Measurements from ENCODE around the gene CFAP43.
"Not testable (repeated sequence)": the region's sequence is repeated elsewhere in the genome, so short reads cannot be mapped to it uniquely, and the experiment has no call there.

CFAP43 gene

GRCh38 chr10:104251443-104251842 is 19.3 kb upstream of the CFAP43 start:
- Histone ChIP-seq H3K4me3 (ENCODE audit: low read length) (no peak overlapping the region), H3K4ac (ENCODE audit: low read depth, low read length) (no peak overlapping the region), H3K56ac (ENCODE audit: low read length) (no peak overlapping the region), H4K5ac (ENCODE audit: low read length) (no peak overlapping the region), H4K8ac (ENCODE audit: low read depth, low read length) (no peak overlapping the region), H3K23ac (ENCODE audit: low read length) (no peak overlapping the region), H3K27ac (ENCODE audit: low read depth, low read length) (no peak overlapping the region), H3K9ac (ENCODE audit: low read length) (no peak overlapping the region), H3K79me1 (ENCODE audit: low read length) (no peaks in the 10 kb centered on the region), H3K27me3 (ENCODE audit: insufficient read depth, low read length, poor library complexity) (no peaks in the 10 kb centered on the region), H2BK120ac (ENCODE audit: low read depth, low read length) (no peak overlapping the region), H2BK5ac (ENCODE audit: low read length) (no peak overlapping the region), H3K4me2 (ENCODE audit: low read length) (no peak overlapping the region), H2BK15ac (replicated peaks; ENCODE audit: low read depth) (no peak overlapping the region), H2AK5ac (ENCODE audit: low read length) (no peak overlapping the region), H3K36me3 (ENCODE audit: control insufficient read depth, insufficient read depth, low read length) (no peaks in the 10 kb centered on the region), H3K4me1 (ENCODE audit: control insufficient read depth, low read depth, low read length) (peaks cover 13% of the 10 kb centered on the region), H3K18ac (ENCODE audit: low read length) (no peak overlapping the region), H3K79me2 (ENCODE audit: control insufficient read depth, insufficient read depth, low read length) (peaks cover 15% of the 10 kb centered on the region)
- WGBS (ENCODE audit: extremely low coverage, insufficient coverage, low lambda C conversion rate), result no CpG with 5 or more reads among the region's 6 CpGs
- no peak for DNase-seq

- no peak overlapping the region for H3K4me3 ChIP-seq (ENCODE audit: low read length)
- H3K18ac ChIP-seq (ENCODE audit: low read length), result no peak overlapping the region
- DNase-seq, result no peak
- H3K56ac ChIP-seq (ENCODE audit: low read length), result no peak overlapping the region
- H2AK5ac ChIP-seq (ENCODE audit: low read length), result no peak overlapping the region
- no peak overlapping the region for H2BK5ac ChIP-seq (ENCODE audit: low read length)
- H2BK15ac ChIP-seq (replicated peaks; ENCODE audit: low read depth), result no peak overlapping the region
- H3K4me2 ChIP-seq (ENCODE audit: low read length), result no peak overlapping the region
- H2BK120ac ChIP-seq (ENCODE audit: low read depth, low read length), result no peak overlapping the region
- H4K5ac ChIP-seq (ENCODE audit: low read length), result no peak overlapping the region
- H3K27ac ChIP-seq (ENCODE audit: low read depth, low read length), result no peak overlapping the region
- no peak overlapping the region for H4K8ac ChIP-seq (ENCODE audit: low read depth, low read length)
- peaks cover 11% of the 10 kb centered on the region for H3K4me1 ChIP-seq (ENCODE audit: control insufficient read depth, low read depth, low read length)
- H3K79me2 ChIP-seq (ENCODE audit: control insufficient read depth, insufficient read depth, low read length), result peaks cover 6% of the 10 kb centered on the region
- H3K36me3 ChIP-seq (ENCODE audit: control insufficient read depth, insufficient read depth, low read length), result no peaks in the 10 kb centered on the region
- no peaks in the 10 kb centered on the region for H3K79me1 ChIP-seq (ENCODE audit: low read length)
- H3K4ac ChIP-seq (ENCODE audit: low read depth, low read length), result no peak overlapping the region
- no CpG with 5 or more reads among the region's 1 CpG for WGBS (ENCODE audit: extremely low coverage, insufficient coverage, low lambda C conversion rate)
- no peak overlapping the region for H3K9ac ChIP-seq (ENCODE audit: low read length)
- no peak overlapping the region for H3K23ac ChIP-seq (ENCODE audit: low read length)
- no peaks in the 10 kb centered on the region for H3K27me3 ChIP-seq (ENCODE audit: insufficient read depth, low read length, poor library complexity)
These were observed 18.2 kb upstream of the CFAP43 start for GRCh38 chr10:104250371-104250770.

GRCh38 chr10:104248931-104249330 is 16.8 kb upstream of the CFAP43 start:
- not testable (repeated sequence) for H3K23ac ChIP-seq (ENCODE audit: low read length); H2BK5ac ChIP-seq (ENCODE audit: low read length); H3K79me2 ChIP-seq (ENCODE audit: control insufficient read depth, insufficient read depth, low read length); H3K27me3 ChIP-seq (ENCODE audit: insufficient read depth, low read length, poor library complexity); H2BK15ac ChIP-seq (replicated peaks; ENCODE audit: low read depth); H4K8ac ChIP-seq (ENCODE audit: low read depth, low read length); H4K5ac ChIP-seq (ENCODE audit: low read length); DNase-seq; H3K4ac ChIP-seq (ENCODE audit: low read depth, low read length); H3K79me1 ChIP-seq (ENCODE audit: low read length); H3K9ac ChIP-seq (ENCODE audit: low read length); H3K18ac ChIP-seq (ENCODE audit: low read length); H3K4me3 ChIP-seq (ENCODE audit: low read length); H3K36me3 ChIP-seq (ENCODE audit: control insufficient read depth, insufficient read depth, low read length); H2AK5ac ChIP-seq (ENCODE audit: low read length); H3K4me2 ChIP-seq (ENCODE audit: low read length); H3K4me1 ChIP-seq (ENCODE audit: control insufficient read depth, low read depth, low read length); H3K27ac ChIP-seq (ENCODE audit: low read depth, low read length); H3K56ac ChIP-seq (ENCODE audit: low read length); H2BK120ac ChIP-seq (ENCODE audit: low read depth, low read length)
- no CpG with 5 or more reads among the region's 11 CpGs for WGBS (ENCODE audit: extremely low coverage, insufficient coverage, low lambda C conversion rate)

- H3K4ac ChIP-seq (ENCODE audit: low read depth, low read length), result no peak overlapping the region
- no CpG with 5 or more reads among the region's 3 CpGs for WGBS (ENCODE audit: extremely low coverage, insufficient coverage, low lambda C conversion rate)
- H3K4me3 ChIP-seq (ENCODE audit: low read length), result no peak overlapping the region
These were observed 15.5 kb upstream of the CFAP43 start for GRCh38 chr10:104247513-104248146.

GRCh38 chr10:104246976-104247375 is 14.8 kb upstream of the CFAP43 start:
- Histone ChIP-seq H3K4me1 (ENCODE audit: control insufficient read depth, low read depth, low read length) (peaks cover 5% of the 10 kb centered on the region), H3K4me2 (ENCODE audit: low read length) (no peak overlapping the region), H3K27me3 (ENCODE audit: insufficient read depth, low read length, poor library complexity) (no peaks in the 10 kb centered on the region), H2BK120ac (ENCODE audit: low read depth, low read length) (no peak overlapping the region), H3K79me2 (ENCODE audit: control insufficient read depth, insufficient read depth, low read length) (no peaks in the 10 kb centered on the region), H3K4ac (ENCODE audit: low read depth, low read length) (no peak overlapping the region), H4K8ac (ENCODE audit: low read depth, low read length) (no peak overlapping the region), H3K27ac (ENCODE audit: low read depth, low read length) (no peak overlapping the region), H3K23ac (ENCODE audit: low read length) (no peak overlapping the region), H2BK5ac (ENCODE audit: low read length) (no peak overlapping the region), H3K36me3 (ENCODE audit: control insufficient read depth, insufficient read depth, low read length) (no peaks in the 10 kb centered on the region), H4K5ac (ENCODE audit: low read length) (no peak overlapping the region), H3K18ac (ENCODE audit: low read length) (no peak overlapping the region), H3K9ac (ENCODE audit: low read length) (no peak overlapping the region), H3K4me3 (ENCODE audit: low read length) (no peak overlapping the region), H3K56ac (ENCODE audit: low read length) (no peak overlapping the region), H2AK5ac (ENCODE audit: low read length) (no peak overlapping the region), H2BK15ac (replicated peaks; ENCODE audit: low read depth) (no peak overlapping the region), H3K79me1 (ENCODE audit: low read length) (no peaks in the 10 kb centered on the region)
- no peak for DNase-seq
- WGBS (ENCODE audit: extremely low coverage, insufficient coverage, low lambda C conversion rate), result no CpG with 5 or more reads among the region's 2 CpGs

More at GRCh38 chr10:104247513-104248146, 15.5 kb upstream of the CFAP43 start:
- H2BK120ac ChIP-seq (ENCODE audit: low read depth, low read length), result no peak overlapping the region
- no peak overlapping the region for H2BK15ac ChIP-seq (replicated peaks; ENCODE audit: low read depth)
- no peak overlapping the region for H3K18ac ChIP-seq (ENCODE audit: low read length)
- H3K4me1 ChIP-seq (ENCODE audit: control insufficient read depth, low read depth, low read length), result peaks cover 8% of the 10 kb centered on the region
- DNase-seq, result no peak
- no peaks in the 10 kb centered on the region for H3K36me3 ChIP-seq (ENCODE audit: control insufficient read depth, insufficient read depth, low read length)
- H4K8ac ChIP-seq (ENCODE audit: low read depth, low read length), result no peak overlapping the region
- H3K79me2 ChIP-seq (ENCODE audit: control insufficient read depth, insufficient read depth, low read length), result no peaks in the 10 kb centered on the region
- no peak overlapping the region for H3K27ac ChIP-seq (ENCODE audit: low read depth, low read length)
- H3K79me1 ChIP-seq (ENCODE audit: low read length), result no peaks in the 10 kb centered on the region
- no peak overlapping the region for H2AK5ac ChIP-seq (ENCODE audit: low read length)
- no peak overlapping the region for H2BK5ac ChIP-seq (ENCODE audit: low read length)
- no peak overlapping the region for H3K56ac ChIP-seq (ENCODE audit: low read length)
- H3K27me3 ChIP-seq (ENCODE audit: insufficient read depth, low read length, poor library complexity), result no peaks in the 10 kb centered on the region
- H3K9ac ChIP-seq (ENCODE audit: low read length), result no peak overlapping the region
- H3K4me2 ChIP-seq (ENCODE audit: low read length), result no peak overlapping the region
- no peak overlapping the region for H3K23ac ChIP-seq (ENCODE audit: low read length)
- no peak overlapping the region for H4K5ac ChIP-seq (ENCODE audit: low read length)

- WGBS (ENCODE audit: extremely low coverage, insufficient coverage, low lambda C conversion rate), result no CpG with 5 or more reads among the region's 34 CpGs
- Histone ChIP-seq H3K18ac (ENCODE audit: low read length) (no peak overlapping the region), H4K8ac (ENCODE audit: low read depth, low read length) (no peak overlapping the region), H3K4me2 (ENCODE audit: low read length) (no peak overlapping the region), H2AK5ac (ENCODE audit: low read length) (no peak overlapping the region), H3K4ac (ENCODE audit: low read depth, low read length) (no peak overlapping the region), H3K23ac (ENCODE audit: low read length) (no peak overlapping the region), H2BK5ac (ENCODE audit: low read length) (no peak overlapping the region), H3K9ac (ENCODE audit: low read length) (no peak overlapping the region), H2BK120ac (ENCODE audit: low read depth, low read length) (no peak overlapping the region), H3K4me1 (ENCODE audit: control insufficient read depth, low read depth, low read length) (no peaks in the 10 kb centered on the region), H3K36me3 (ENCODE audit: control insufficient read depth, insufficient read depth, low read length) (no peaks in the 10 kb centered on the region), H3K4me3 (ENCODE audit: low read length) (no peak overlapping the region), H3K79me2 (ENCODE audit: control insufficient read depth, insufficient read depth, low read length) (no peaks in the 10 kb centered on the region), H2BK15ac (replicated peaks; ENCODE audit: low read depth) (no peak overlapping the region), H3K79me1 (ENCODE audit: low read length) (no peaks in the 10 kb centered on the region), H3K56ac (ENCODE audit: low read length) (no peak overlapping the region), H4K5ac (ENCODE audit: low read length) (no peak overlapping the region), H3K27me3 (ENCODE audit: insufficient read depth, low read length, poor library complexity) (no peaks in the 10 kb centered on the region), H3K27ac (ENCODE audit: low read depth, low read length) (no peak overlapping the region)
- DNase-seq, result no peak
These were observed 13.0 kb upstream of the CFAP43 start for GRCh38 chr10:104245066-104245632.

All from mesendoderm (in vitro differentiated cells).